CD4-positive, alpha-beta T cell treated with Interleukin-4 for 1 hour (primary cell): ENCODE results near the gene AMMECR1.
"Not testable (repeated sequence)": the region's sequence is repeated elsewhere in the genome, so short reads cannot be mapped to it uniquely, and the experiment has no call there.

Experiments used
- DNase-seq, 2 donors: peaks; one replicate each; pipeline ENCODE4 v3.0.0-alpha.2; 2020 to 2022

The AMMECR1 gene

GRCh38 chrX:110251961-110252360 is 65.9 kb downstream of the AMMECR1 start:
- no peak for DNase-seq

GRCh38 chrX:110251526-110251925 is 66.4 kb downstream of the AMMECR1 start:
- no peak for DNase-seq

GRCh38 chrX:110250847-110251246 is 67.0 kb downstream of the AMMECR1 start:
- DNase-seq: no peak

DNA sequence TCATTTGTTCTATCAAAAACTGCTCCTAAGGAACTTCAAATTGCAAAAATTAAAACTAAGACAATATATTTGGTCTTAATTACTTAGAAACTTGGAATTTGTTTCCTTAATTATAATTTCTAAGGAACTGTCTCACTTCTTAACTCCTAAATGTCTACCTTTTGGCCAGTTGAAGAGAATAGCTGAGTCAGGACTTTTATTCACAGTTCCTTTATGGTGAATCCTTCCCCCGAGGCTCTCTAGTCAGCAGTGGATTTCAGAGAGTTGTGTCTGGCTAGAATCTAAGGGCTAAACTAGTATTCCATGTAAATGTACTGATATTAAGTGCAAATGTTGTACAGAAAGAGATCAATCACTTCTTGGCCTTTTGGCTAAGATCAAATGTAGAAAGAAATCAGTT is 69.3 kb downstream of the AMMECR1 start:
- DNase-seq: no peak

GRCh38 chrX:110245011-110245410 is 72.9 kb downstream of the AMMECR1 start:
- no peak for DNase-seq

DNA sequence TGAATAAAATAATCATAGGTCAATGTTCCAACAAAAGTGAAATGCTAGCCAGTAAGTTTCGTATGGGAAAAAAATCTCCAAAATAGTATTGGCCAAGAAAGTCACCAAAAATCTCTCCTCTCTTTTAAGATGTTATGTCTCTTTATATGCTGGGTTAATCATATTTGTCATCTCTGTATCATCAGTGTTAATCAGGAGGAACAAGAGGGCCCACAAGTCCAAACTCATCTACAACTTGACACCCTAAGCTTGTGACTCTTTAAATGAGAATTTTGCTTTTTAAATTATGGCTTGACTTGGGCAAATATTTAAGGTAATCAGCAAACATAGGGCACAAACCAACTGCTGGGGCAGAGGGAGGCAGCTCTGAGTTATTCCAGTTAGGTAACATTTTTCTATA is 75.5 kb downstream of the AMMECR1 start:
- DNase-seq: no peak

DNA sequence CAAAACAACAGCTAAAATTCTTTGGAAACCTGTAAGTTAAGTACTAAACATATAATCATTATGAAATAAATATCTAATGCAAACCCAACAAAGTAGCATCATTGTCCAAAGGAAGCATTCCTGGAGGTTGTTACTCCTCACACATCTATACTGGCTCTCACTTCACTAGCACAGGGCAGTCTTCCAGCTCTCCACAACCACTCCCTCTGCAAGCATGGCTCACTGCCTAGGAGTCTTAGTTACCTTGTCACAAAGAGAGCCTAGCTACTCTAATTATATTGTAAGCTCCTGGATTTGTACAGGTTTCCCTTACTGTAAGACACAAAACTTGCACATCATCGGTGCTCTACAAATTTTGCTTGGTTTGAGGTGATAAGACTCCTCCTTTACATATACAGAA is 76.1 kb downstream of the AMMECR1 start:
- DNase-seq: no peak

DNA sequence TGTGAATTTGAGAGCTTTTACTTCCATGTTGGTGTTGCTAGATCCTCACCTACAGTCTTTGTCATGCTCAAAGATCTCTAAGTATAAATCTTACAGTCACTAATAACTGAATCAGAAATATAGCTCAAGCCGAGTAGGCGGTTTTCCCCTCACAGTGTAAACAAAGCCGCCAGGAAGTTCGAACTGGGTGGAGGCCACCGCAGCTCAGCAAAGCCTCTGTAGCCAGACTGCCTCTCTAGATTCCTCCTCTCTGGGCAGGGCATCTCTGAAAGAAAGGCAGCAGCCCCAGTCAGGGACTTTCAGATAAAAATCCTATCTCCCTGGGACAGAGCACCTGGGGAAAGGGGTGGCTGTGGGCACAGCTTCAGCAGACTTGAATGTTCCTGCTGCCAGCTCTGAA is 79.6 kb downstream of the AMMECR1 start:
- peak; percentile 47 to 61 for DNase-seq

DNA sequence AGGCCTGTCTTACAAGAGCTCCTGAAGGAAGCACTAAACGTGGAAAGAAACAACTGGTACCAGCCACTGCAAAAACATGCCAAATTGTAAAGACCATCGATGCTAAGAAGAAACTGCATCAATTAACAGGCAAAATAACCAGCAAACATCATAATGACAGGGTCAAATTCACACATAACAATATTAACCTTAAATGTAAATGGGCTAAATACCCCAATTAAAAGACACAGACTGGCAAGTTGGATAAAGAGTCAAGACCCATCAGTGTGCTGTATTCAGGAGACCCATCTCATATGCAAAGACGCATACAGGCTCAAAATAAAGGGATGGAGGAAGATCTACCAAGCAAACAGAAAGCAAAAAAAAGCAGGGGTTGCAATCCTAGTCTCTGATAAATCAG is 86.4 kb downstream of the AMMECR1 start:
- DNase-seq: not testable (repeated sequence)

- peak; percentile 83 to 84 for DNase-seq
These were observed 88.3 kb downstream of the AMMECR1 start for GRCh38 chrX:110229497-110230111.

- no peak for DNase-seq
These were observed 89.4 kb downstream of the AMMECR1 start for GRCh38 chrX:110228453-110228852.

- no peak for DNase-seq
These were observed 91.0 kb downstream of the AMMECR1 start for GRCh38 chrX:110226931-110227330.

GRCh38 chrX:110224926-110225617 is 92.8 kb downstream of the AMMECR1 start:
- DNase-seq: no peak

DNA sequence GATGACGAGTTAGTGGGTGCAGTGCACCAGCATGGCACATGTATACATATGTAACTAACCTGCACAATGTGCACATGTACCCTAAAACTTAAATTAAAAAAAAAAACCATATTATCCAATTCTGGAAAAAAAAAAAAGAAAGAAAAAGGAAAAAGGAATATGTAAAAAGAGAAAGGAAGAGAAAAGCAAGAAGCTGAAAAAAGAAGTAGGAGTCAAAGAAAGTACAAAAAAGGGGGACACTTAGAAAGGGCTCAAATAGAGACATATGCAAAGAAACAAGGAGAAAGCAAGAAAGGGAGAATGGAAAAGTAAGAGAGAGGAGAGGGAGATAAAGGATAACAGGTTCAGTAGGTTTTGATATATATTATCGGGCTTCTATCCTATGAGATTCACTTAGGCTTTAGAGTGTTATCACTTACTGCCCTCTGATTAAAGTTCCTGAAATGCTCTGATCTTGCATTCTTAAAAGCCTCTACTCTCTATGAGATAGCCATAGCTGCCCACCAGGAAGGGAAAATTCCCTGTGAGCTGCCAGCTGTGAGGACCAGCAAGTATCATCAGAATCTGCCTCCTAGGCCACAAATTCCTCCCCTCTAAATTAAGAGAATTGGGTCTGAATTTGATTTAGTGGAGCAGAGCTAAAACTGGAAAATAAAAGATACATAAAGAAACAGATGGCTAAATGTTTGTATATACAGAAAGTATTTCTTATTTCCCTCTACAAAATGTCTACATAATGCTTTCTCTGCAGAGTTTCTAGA is 95.2 kb downstream of the AMMECR1 start:
- no peak for DNase-seq

DNA sequence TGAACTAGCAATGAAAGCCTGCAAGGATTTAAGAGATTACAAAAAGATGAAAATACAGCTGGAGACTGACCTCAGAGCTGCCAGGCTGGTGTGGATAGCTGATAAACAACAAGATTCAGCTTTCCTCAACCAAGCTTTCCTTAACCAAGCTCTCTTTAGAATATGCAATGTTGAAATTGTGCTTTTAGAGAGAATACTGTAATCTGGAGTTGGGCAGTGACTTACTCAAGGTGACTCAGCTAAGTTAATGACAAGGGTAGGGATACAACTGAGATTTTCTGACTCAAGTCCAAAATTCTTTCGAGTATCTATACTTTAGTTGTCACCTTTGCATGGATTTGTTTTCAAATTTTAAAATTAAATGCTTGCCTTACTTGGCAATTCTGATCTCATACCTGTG is 98.0 kb downstream of the AMMECR1 start:
- DNase-seq: no peak

GRCh38 chrX:110218591-110218990 is 99.3 kb downstream of the AMMECR1 start:
- no peak for DNase-seq

DNA sequence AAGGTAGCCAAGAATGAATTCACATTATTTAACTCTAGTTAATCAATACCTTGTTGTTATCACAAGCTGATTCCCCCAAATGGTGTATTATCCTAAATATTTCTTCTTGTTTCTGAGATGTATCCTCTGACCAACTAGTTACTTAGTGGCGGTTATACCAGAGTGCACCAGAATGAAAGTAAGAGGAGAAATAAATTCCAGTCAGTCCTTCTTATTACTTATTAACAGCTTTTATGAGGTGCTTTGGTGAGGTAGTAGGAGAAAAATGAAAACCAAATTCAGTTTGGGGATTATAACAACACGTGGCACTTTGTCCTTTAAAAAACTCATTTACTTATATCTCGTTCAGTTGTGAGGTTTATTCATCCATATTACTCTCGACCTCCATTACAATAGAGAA is 101.9 kb downstream of the AMMECR1 start:
- DNase-seq: no peak

DNA sequence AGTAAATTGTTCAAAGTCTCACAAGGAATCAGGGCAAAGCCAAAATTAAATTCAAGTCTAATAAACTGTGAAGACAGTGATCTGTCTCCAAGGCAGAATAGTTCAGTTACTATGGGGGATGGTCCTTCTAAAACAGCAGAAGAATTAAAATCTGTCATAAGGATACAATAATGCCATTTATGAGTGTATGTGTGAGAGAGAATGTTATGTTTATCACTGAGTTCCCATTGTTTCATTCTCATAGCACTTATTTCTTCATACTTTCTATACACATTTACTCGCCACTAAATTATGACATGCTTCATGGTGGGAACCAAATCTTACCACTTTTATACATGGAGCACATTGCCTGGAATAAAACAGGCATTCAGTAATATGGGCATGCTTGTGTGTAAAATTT is 102.5 kb downstream of the AMMECR1 start:
- no peak for DNase-seq

- DNase-seq: no peak
These were observed 103.2 kb downstream of the AMMECR1 start for GRCh38 chrX:110214684-110215083.

GRCh38 chrX:110213183-110213582 is 104.7 kb downstream of the AMMECR1 start:
- DNase-seq: no peak

GRCh38 chrX:110212299-110212698 is 105.6 kb downstream of the AMMECR1 start:
- no peak for DNase-seq

- DNase-seq: no peak
These were observed 106.5 kb downstream of the AMMECR1 start for GRCh38 chrX:110211340-110211739.

DNA sequence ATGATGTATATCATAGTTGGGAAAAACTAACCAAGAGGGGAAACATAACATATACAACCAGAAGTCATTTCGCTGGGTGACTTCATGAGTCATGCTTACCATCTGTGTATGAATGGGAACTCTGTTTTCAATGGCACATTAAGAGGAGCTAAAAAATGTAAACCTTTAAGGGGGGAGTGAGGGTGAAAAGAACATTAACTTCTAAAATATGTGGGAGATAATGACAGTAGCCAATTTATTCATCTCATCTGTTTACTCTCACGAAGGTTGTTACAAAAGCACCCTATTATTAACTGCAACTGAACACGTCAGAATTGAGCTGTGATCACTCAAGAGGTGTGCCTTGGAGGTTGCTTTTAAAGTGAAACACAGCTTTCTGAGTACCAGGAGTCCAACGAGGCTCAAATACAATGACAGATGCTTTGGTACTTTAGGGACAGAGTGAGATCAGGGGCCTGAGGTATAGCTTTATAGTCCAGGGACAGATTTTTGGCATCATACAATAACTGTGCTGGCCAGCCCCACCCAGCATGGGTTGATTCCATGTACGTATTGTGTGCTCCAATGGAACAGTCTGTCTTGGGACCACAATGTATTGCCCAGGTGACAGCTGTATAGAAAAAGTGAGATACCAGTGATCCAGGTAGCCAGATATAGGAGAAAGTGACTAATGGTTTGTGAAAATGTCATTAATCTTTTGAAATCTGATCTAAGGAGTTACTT is 107.3 kb downstream of the AMMECR1 start:
- DNase-seq: no peak
